Measurements from ENCODE around the gene HSP90B1.
A peak's percentile ranks its signal among the peaks of the same experiment; 100 is the strongest.

Gene HSP90B1

GRCh38 chr12:103930787-103931735 is 851 bp downstream of the HSP90B1 start:
- DNase-seq, result peak; percentile 85

GRCh38 chr12:103933237-103933636 is 3.0 kb downstream of the HSP90B1 start:
- no peak for DNase-seq

GRCh38 chr12:103936679-103937078 is 6.5 kb downstream of the HSP90B1 start:
- no peak for DNase-seq

GRCh38 chr12:103944964-103945363 is 14.8 kb downstream of the HSP90B1 start:
- DNase-seq, result no peak

DNA sequence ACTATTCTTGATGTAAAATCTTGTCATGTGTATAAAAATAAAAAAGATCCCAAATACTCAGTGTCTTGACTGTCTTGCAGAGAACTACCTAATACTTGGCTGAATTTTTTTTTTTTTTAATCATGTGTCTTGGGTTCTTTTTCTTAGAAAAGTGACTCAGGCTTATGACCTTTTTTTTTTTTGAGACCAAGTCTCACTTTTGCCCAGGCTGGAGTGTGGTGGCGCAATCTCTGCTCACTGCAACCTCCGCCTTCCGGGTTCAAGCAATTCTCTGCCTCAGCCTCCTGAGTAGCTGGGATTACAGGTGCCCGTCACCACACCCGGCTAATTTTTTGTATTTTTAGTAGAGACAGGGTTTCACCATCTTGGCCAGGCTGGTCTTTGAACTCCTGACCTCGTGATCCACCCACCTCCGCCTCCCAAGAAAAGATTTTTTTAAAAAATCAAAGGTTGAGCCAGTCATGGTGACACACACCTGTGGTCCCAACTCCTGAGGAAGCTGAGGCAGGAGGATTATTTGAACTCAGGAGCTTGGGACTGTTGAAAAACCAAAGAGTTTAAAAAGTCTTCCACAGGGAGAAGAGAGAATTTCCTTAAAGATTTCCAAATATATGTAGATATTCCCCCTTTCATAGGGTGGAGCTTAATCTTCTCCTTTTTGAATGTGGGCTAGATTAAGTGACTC is 17.8 kb downstream of the HSP90B1 start:
- DNase-seq, result peak; percentile 80

GRCh38 chr12:103948746-103949406 is 18.7 kb downstream of the HSP90B1 start:
- DNase-seq, result no peak

DNA sequence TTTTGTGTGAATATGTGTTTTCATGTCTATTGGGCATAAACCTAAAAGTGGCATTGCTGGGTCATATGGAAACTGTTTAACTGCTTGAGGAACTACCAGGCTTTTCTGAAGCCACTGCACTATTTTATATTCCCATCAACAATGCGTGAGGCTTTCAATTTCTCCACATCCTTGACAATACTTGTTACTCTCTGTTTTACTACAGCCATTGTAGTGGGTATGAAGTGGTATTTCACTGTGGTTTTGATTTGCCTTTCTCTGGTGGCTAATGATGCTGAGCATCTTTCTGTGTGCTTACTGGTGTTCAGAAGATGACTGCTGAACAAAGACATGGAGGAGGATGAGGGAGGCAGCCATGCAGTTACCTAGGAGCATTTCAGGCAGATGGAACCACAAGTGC is 22.3 kb downstream of the HSP90B1 start:
- DNase-seq, result no peak

GRCh38 chr12:103955811-103956508 is 25.8 kb downstream of the HSP90B1 start:
- DNase-seq, result no peak

DNA sequence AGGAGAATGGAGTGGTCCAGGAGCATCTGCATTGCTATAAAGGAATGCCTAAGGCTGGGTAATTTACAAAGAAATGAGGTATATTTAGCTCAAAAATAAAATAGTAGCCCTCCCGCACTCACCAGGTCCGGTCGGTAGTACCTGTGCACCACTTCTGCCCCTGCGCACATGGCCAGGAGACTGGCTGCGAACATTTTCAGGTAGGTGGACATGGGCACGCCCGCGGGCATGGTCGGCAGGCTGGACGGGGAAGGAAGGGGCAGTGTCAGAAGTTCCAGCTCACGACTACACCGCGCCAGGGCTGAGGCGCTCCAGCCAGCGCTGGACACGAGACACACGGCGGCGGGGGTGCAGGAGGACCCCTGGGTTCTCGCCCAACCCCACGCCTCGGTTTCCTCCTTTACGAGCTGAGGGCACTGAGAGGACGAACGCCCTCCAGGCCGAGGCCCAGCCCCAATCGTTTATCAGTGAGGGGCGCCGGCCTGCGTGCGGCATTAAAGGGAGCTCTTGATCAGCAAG is 26.4 kb downstream of the HSP90B1 start:
- DNase-seq, result no peak

GRCh38 chr12:103957865-103958388 is 27.7 kb downstream of the HSP90B1 start:
- no peak for DNase-seq

GRCh38 chr12:103958621-103959020 is 28.4 kb downstream of the HSP90B1 start:
- DNase-seq, result no peak

- no peak for DNase-seq
These were observed 30.5 kb downstream of the HSP90B1 start for GRCh38 chr12:103960616-103961227.

DNA sequence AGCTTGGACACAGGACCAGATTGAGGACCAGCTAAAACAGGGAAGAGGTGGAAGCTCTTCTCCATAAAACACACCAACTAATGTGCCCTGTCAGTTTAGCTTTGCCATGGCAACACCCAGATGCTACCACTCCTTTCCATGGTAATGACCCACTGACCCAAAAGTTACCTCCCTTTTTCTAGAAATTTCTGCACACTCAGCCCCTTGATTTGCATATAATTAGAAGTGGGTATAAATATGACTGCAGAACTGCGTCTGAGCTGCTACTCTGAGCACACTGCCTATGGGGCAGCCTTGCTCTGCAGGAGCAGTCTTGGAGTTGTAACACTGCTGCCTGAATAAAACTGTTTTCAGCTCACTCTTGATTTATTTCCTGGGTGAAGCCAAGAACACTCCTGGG is 32.3 kb downstream of the HSP90B1 start:
- DNase-seq, result no peak

- no peak for DNase-seq
These were observed 34.6 kb downstream of the HSP90B1 start for GRCh38 chr12:103964805-103965204.

GRCh38 chr12:103965255-103965589 is 35.0 kb downstream of the HSP90B1 start:
- DNase-seq, result no peak

- DNase-seq, result peak; percentile 98
These were observed 35.6 kb downstream of the HSP90B1 start, which contains the start of gene TDG for GRCh38 chr12:103965590-103966504. Gene TDG (plus strand): TSS chr12:103965872. CDS start chr12:103966038, 166 bp downstream.

- DNase-seq, result no peak
These were observed 36.5 kb downstream of the HSP90B1 start for GRCh38 chr12:103966736-103967135.

DNA sequence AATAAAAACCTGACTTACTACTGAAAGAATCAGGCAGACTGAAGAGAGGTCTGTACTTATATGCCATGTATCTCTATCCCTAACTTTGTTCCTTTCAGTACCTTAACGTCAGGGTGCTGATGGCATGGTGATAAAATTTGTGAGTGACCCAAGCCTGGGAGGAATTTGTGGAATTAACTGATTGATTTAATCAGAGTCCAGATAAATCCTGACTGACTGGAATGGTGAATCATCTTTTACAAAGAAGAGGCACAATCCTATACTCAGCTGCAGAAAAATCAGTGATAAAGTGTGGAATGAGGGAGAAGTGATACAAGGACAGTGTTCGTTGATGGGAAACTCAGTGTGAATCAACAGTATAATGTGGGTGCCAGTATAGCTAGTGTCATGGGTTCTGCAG is 39.2 kb downstream of the HSP90B1 start:
- no peak for DNase-seq

DNA sequence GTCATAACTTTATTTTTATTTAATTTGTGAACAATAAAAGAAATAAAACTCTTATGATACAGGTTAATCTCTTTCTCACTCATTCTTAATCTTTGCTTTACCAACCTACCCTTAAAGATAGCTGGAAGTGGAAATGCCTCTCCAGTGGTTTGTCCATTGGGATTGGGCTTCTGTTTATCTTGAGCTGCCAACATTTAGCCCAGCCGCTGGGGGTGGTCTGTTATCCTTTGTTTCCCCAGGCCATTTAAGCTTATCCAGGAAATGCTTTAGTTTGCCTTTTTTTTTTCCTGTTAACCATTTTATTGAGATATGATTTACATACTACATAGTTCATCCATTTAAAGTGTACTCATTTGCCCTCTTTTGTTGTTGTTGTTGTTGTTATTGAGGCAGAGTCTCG is 43.7 kb downstream of the HSP90B1 start:
- DNase-seq, result no peak

- no peak for DNase-seq
These were observed 45.2 kb downstream of the HSP90B1 start for GRCh38 chr12:103975368-103975767.

Data from inflammatory macrophage treated with lipopolysaccharide for 4 hours (primary cell).